GM18505 (cell line): ENCODE results near the gene GTPBP10.
A peak's percentile ranks its signal among the peaks of the same experiment; 100 is the strongest.

ENCODE experiments used
- ATAC-seq: cut with Tn5 transposase; IDR thresholded peaks from one replicate; pipeline ENCODE4 v1.9.1; 2021; ENCODE audit not compliant: unreplicated experiment
- POLR2A ChIP-seq: IDR thresholded peaks from 4 replicates; pipeline ENCODE4 v1.6.1; 2011; ENCODE audit warnings: borderline replicate concordance; ENCODE audit not compliant: insufficient read depth, insufficient read length; ENCODE audit errors: extremely low read depth

GTPBP10 gene, protein sequence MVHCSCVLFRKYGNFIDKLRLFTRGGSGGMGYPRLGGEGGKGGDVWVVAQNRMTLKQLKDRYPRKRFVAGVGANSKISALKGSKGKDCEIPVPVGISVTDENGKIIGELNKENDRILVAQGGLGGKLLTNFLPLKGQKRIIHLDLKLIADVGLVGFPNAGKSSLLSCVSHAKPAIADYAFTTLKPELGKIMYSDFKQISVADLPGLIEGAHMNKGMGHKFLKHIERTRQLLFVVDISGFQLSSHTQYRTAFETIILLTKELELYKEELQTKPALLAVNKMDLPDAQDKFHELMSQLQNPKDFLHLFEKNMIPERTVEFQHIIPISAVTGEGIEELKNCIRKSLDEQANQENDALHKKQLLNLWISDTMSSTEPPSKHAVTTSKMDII

GRCh38 chr7:90346336-90347125 lies at the start of gene GTPBP10:
GTPBP10 (plus strand) TSS chr7:90346716; CDS start chr7:90346742, 26 bp downstream.
- TF ChIP-seq POLR2A: peak; percentile 97
- ATAC-seq: peak; percentile 96

GRCh38 chr7:90298145-90299038 lies 48.1 kb upstream of the GTPBP10 start:
- ATAC-seq: peak; percentile 81
- no peak for TF ChIP-seq POLR2A

GRCh38 chr7:90303241-90303640 lies 43.3 kb upstream of the GTPBP10 start:
- TF ChIP-seq POLR2A: no peak
- no peak for ATAC-seq

DNA sequence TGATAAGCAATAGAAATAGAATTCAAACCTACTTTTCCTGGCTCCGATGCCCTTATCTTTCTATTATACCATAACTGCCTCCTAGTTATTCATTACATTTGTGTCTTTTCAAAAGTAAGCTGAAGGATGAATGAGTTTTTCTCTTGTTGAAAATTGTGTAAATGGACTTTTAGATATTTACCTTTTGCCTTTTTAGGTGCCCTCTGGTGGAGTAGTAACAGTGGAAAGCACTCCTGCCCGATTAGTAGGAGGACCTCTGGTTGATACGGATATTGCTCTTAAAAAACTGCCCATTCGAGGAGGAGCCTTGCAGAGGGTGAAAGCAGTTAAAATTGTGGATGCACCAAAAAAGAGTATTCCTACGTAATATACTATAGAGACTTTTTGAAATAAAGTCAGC lies 36.6 kb upstream of the GTPBP10 start:
- no peak for TF ChIP-seq POLR2A
- ATAC-seq: no peak

DNA sequence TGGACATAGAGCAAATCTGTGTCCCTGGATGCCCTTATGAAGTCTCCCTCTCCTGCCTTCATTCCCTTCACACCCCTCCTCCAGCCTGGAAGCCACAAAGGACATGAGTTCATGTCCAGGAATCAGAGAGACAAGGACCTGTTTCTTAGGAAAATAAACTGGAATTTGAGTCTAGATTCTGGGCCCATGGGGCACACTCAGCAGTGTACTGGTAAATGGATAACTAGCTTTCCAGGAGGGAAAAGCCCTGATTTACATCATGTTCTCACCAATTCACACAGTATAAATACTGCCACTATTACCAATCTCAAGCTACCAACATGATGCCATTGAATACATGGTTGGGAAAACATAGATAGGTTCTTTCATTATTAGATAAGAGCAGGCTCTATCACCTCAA lies 35.3 kb upstream of the GTPBP10 start:
- no peak for ATAC-seq
- TF ChIP-seq POLR2A: no peak

- TF ChIP-seq POLR2A: no peak
- no peak for ATAC-seq
Observed at GRCh38 chr7:90312745-90313144, 33.8 kb upstream of the GTPBP10 start.

DNA sequence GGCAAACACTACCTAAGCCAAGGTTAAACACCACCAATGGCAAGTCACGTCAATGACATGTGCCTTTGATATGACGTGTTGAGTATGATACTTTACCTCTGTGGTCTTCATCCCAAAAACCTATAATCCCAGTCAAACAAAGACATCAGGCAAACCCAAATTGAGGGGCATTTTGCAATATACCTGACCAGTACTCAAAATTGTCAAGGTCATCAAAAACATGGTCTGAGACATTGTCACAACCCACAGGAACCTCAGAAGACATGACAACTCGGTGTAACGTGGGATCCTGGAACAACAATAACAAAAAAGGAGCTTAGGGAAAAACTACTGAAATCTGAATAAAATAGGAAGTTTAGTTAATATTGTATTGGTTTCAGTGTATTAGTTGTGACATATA lies 32.6 kb upstream of the GTPBP10 start:
- ATAC-seq: no peak
- TF ChIP-seq POLR2A: no peak

- ATAC-seq: no peak
Observed at GRCh38 chr7:90320014-90320413, 26.5 kb upstream of the GTPBP10 start.

GRCh38 chr7:90320418-90320800 lies 26.1 kb upstream of the GTPBP10 start:
- no peak for TF ChIP-seq POLR2A
- ATAC-seq: no peak

More at GRCh38 chr7:90320014-90320413, 26.5 kb upstream of the GTPBP10 start:
- TF ChIP-seq POLR2A: no peak

- TF ChIP-seq POLR2A: no peak
- ATAC-seq: no peak
Observed at GRCh38 chr7:90320801-90321494, 25.6 kb upstream of the GTPBP10 start, which contains the start of gene FAM237B. FAM237B (minus strand) TSS chr7:90321304; CDS start chr7:90319748, 1,556 bp downstream.

- ATAC-seq: no peak
- TF ChIP-seq POLR2A: no peak
Observed at GRCh38 chr7:90322837-90323236, 23.7 kb upstream of the GTPBP10 start.

- ATAC-seq: no peak
- no peak for TF ChIP-seq POLR2A
Observed at GRCh38 chr7:90326500-90326899, 20.0 kb upstream of the GTPBP10 start.
